BJ (cell line): Measurements from ENCODE around the gene PLEKHM2. TPM values are rescaled to one million over a fixed set of nuclear protein-coding genes. Genes with fewer than 3 reads are reported as not detected.

Experiments
- CTCF ChIA-PET: fragments of 350-600 bp; formaldehyde crosslinking; extraction: SDS; loops from one replicate; lab custom pipeline; 2021; ENCODE audit warnings: antibody characterized with exemption, inconsistent platforms; lab: Yijun Ruan, JAX
- POLR2A ChIA-PET: fragments of 300-600 bp; sonication (Branson Sonifier 250); formaldehyde crosslinking; extraction: SDS; loops from one replicate; lab custom pipeline; 2021; ENCODE audit warnings: antibody characterized with exemption; lab: Charles Lee
- DNase-seq: peaks from one replicate; pipeline ENCODE4 v3.0.0-alpha.2; 2011; ENCODE audit warnings: low read depth
- H3K27me3 ChIP-seq: 2 replicates; pipeline ENCODE4 v1.6.0; 2011; ENCODE audit warnings: low read length; ENCODE audit not compliant: control insufficient read depth, insufficient read depth
- H3K36me3 ChIP-seq: 2 replicates; pipeline ENCODE4 v1.5.1; 2011; ENCODE audit warnings: low read length; ENCODE audit not compliant: control insufficient read depth, insufficient read depth
- H3K4me3 ChIP-seq: 2 replicates; pipeline ENCODE4 v1.5.1; 2011; ENCODE audit warnings: low read depth, mild to moderate bottlenecking, control low read depth, low read length
- CTCF ChIP-seq: IDR thresholded peaks from 2 replicates; pipeline ENCODE4 v1.5.1; 2011; ENCODE audit warnings: low read depth, mild to moderate bottlenecking, control low read depth, inconsistent platforms, low read length, moderate library complexity; ENCODE audit not compliant: insufficient read depth
- polyA plus RNA-seq: library from polyadenylated mRNA; depleted of rRNA; stranded (reverse); fragments of >200 nt; gene quantifications from 2 replicates; pipeline ENCODE4 v1.2.3, GENCODE V29; 2011

Gene PLEKHM2
- polyA plus RNA-seq, 1 experiment: 58.3 TPM

- CTCF ChIA-PET: no interaction called here
- H3K4me3 ChIP-seq: no peak overlapping the region
- DNase-seq: no peak
- POLR2A ChIA-PET: no interaction called here
- H3K36me3 ChIP-seq: peaks cover 43% of the 10 kb centered on the region
- TF ChIP-seq CTCF: no peak
- no peaks in the 10 kb centered on the region for H3K27me3 ChIP-seq
Measured at GRCh38 chr1:15733726-15734226, 49.7 kb downstream of the PLEKHM2 start.

GRCh38 chr1:15734296-15734695 lies 50.2 kb downstream of the PLEKHM2 start:
- DNase-seq: no peak
- peaks cover 41% of the 10 kb centered on the region for H3K36me3 ChIP-seq
- no peak overlapping the region for H3K4me3 ChIP-seq
- ChIA-PET POLR2A (no interaction called here), CTCF (no interaction called here)
- H3K27me3 ChIP-seq: no peaks in the 10 kb centered on the region
- TF ChIP-seq CTCF: no peak

- Histone ChIP-seq H3K27me3 (no peaks in the 10 kb centered on the region), H3K4me3 (no peak overlapping the region), H3K36me3 (peaks cover 38% of the 10 kb centered on the region)
- ChIA-PET CTCF (interaction anchor here (0.6 to 9.4 kb wide), 2 partner anchors 141 to 215 kb away, joined by 3 to 104 read pairs; no protein-coding TSS in a partner anchor), POLR2A (no interaction called here)
- no peak for DNase-seq
- TF ChIP-seq CTCF: no peak
Measured at GRCh38 chr1:15734901-15735300, 50.8 kb downstream of the PLEKHM2 start.

- no peak for DNase-seq
- Histone ChIP-seq H3K36me3 (peaks cover 37% of the 10 kb centered on the region), H3K4me3 (no peak overlapping the region), H3K27me3 (no peaks in the 10 kb centered on the region)
- no peak for TF ChIP-seq CTCF
- ChIA-PET CTCF (interaction anchor here (0.6 to 9.4 kb wide), 2 partner anchors 141 to 216 kb away, joined by 3 to 104 read pairs; no protein-coding TSS in a partner anchor), POLR2A (no interaction called here)
Measured at GRCh38 chr1:15735304-15736037, 51.4 kb downstream of the PLEKHM2 start.

GRCh38 chr1:15736038-15736891 lies 52.1 kb downstream of the PLEKHM2 start, which contains the start of gene SLC25A34:
Gene SLC25A34 (plus strand): TSS chr1:15736258. CDS start chr1:15736486, 228 bp downstream.
- DNase-seq: no peak
- ChIA-PET CTCF (interaction anchor here (0.6 to 9.4 kb wide), 2 partner anchors 39 to 142 kb away, joined by 3 to 104 read pairs; no protein-coding TSS in a partner anchor), POLR2A (no interaction called here)
- peaks cover 29% of the 10 kb centered on the region for H3K36me3 ChIP-seq
- no peak within 1 kb of the TSS for H3K4me3 ChIP-seq
- TF ChIP-seq CTCF: 0 out of 2 replicates have a peak, but pooled peaks have one; percentile 1
- H3K27me3 ChIP-seq: no peaks in the 10 kb centered on the region
